Fibroblast of lung (primary cell): ENCODE measurements around the gene TMCO6. TPM values are rescaled to one million over a fixed set of nuclear protein-coding genes. Genes with fewer than 3 reads are reported as not detected.

Experiments
- DNase-seq, 2 donors: peaks; one replicate each; pipeline versions ENCODE4 v3.0.0 to v3.0.0-alpha.2; 2010; ENCODE audit warnings: low read depth in 2 of 2
- H2AFZ ChIP-seq: 2 replicates; pipeline ENCODE4 v1.5.1; 2012; ENCODE audit warnings: low read length, control low read depth, inconsistent platforms
- H3K27ac ChIP-seq: 2 replicates; pipeline ENCODE4 v1.5.1; 2011; ENCODE audit warnings: low read length, control low read depth; ENCODE audit not compliant: insufficient read depth
- H3K27me3 ChIP-seq: 2 replicates; pipeline ENCODE4 v1.5.1; 2011; ENCODE audit warnings: mild to moderate bottlenecking, low read length; ENCODE audit not compliant: control insufficient read depth, insufficient read depth
- H3K36me3 ChIP-seq: 2 replicates; pipeline ENCODE4 v1.5.1; 2011; ENCODE audit warnings: low read length; ENCODE audit not compliant: control insufficient read depth, insufficient read depth
- H3K4me1 ChIP-seq: 2 replicates; pipeline ENCODE4 v1.5.1; 2011; ENCODE audit warnings: low read length; ENCODE audit not compliant: control insufficient read depth, insufficient read depth; ENCODE audit errors: extremely low read depth
- H3K4me2 ChIP-seq: 2 replicates; pipeline ENCODE4 v1.5.1; 2011; ENCODE audit warnings: low read length, control low read depth; ENCODE audit not compliant: insufficient read depth; ENCODE audit errors: extremely low read depth
- H3K4me3 ChIP-seq, 4 experiments: fragments of 200-600 bp in 1 of 4; sonication (generic) in 1 of 4; replicated peaks in 1 of 4; 2 replicates each; pipeline ENCODE4 v1.5.1; 2011 to 2016; ENCODE audit warnings: low read length in 4 of 4, low read depth in 3 of 4, mild to moderate bottlenecking in 3 of 4, control low read depth in 2 of 4, inconsistent platforms in 1 of 4, mixed read lengths in 1 of 4; ENCODE audit not compliant: insufficient read depth in 1 of 4; ENCODE audit errors: control extremely low read depth in 1 of 4
- H3K79me2 ChIP-seq: 2 replicates; pipeline ENCODE4 v1.5.1; 2012; ENCODE audit warnings: mild to moderate bottlenecking, low read length, inconsistent platforms; ENCODE audit not compliant: control insufficient read depth, insufficient read depth
- H3K9ac ChIP-seq: 2 replicates; pipeline ENCODE4 v1.5.1; 2011; ENCODE audit warnings: mild to moderate bottlenecking, low read length, control low read depth; ENCODE audit not compliant: insufficient read depth
- H3K9me3 ChIP-seq: 2 replicates; pipeline ENCODE4 v1.5.1; 2012; ENCODE audit warnings: low read depth, low read length; ENCODE audit not compliant: control insufficient read depth, insufficient read depth
- H4K20me1 ChIP-seq: 2 replicates; pipeline ENCODE4 v1.5.1; 2011; ENCODE audit warnings: low read length; ENCODE audit not compliant: control insufficient read depth, insufficient read depth; ENCODE audit errors: extremely low read depth
- CTCF ChIP-seq, 2 donors: IDR thresholded peaks in 1 of 2; conservative IDR thresholded peaks in 1 of 2; 1 replicate in 1 of 2; 2 replicates in 1 of 2; pipeline ENCODE4 v1.5.1; 2011 to 2012; ENCODE audit warnings: low read length in 2 of 2, control low read depth in 1 of 2, inconsistent platforms in 1 of 2, low read depth in 1 of 2, mild to moderate bottlenecking in 1 of 2
- EZH2 ChIP-seq: IDR thresholded peaks from 2 replicates; pipeline ENCODE4 v1.5.1; 2012; ENCODE audit warnings: low read length, control low read depth, mild to moderate bottlenecking; ENCODE audit errors: missing control alignments
- polyA plus RNA-seq, 2 donors: library from polyadenylated mRNA; depleted of rRNA in 1 of 2; stranded (reverse) in 1 of 2; unstranded in 1 of 2; fragments of >200 nt; gene quantifications; 2 replicates each; pipeline ENCODE4 v1.2.1, GENCODE V29; 2011 to 2012; ENCODE audit warnings: missing spikeins in 1 of 2
- total RNA-seq: library from RNA; depleted of rRNA; stranded (reverse); fragments of >200 nt; gene quantifications from 2 replicates; pipeline ENCODE4 v1.2.1, GENCODE V29; 2014

The TMCO6 gene
- total and polyA plus RNA-seq, 2 donors (not counting 1 experiment from before 2014, with no cell fraction given) = 7.6 to 18.0 TPM

- TF ChIP-seq CTCF (conservative IDR thresholded peaks at IDR 0.05 in 1 of 2, IDR thresholded peaks at IDR 0.05 in 1 of 2; ENCODE audit: low read depth in 1 of 2, low read length in 2 of 2) = no peak
- no peak for TF ChIP-seq EZH2
- Histone ChIP-seq H3K36me3 (peaks cover 16% of the 10 kb centered on the region), H3K27ac (no peak overlapping the region), H2AFZ (no peak overlapping the region), H3K79me2 (no peaks in the 10 kb centered on the region), H3K4me1 (no peaks in the 10 kb centered on the region), H3K4me2 (no peak overlapping the region), H3K9me3 (no peaks in the 10 kb centered on the region), H3K9ac (no peak overlapping the region), H3K4me3 (no peak overlapping the region), H3K27me3 (no peaks in the 10 kb centered on the region), H4K20me1 (no peaks in the 10 kb centered on the region)
- DNase-seq = no peak
These were observed 39.7 kb downstream of the TMCO6 start for GRCh38 chr5:140678993-140679392.

- Histone ChIP-seq H3K9ac (peak overlapping the region; percentile 79), H3K79me2 (peaks cover 41% of the 10 kb centered on the region), H2AFZ (peak overlapping the region; percentile 90), H3K9me3 (no peaks in the 10 kb centered on the region), H3K27me3 (no peaks in the 10 kb centered on the region), H4K20me1 (no peaks in the 10 kb centered on the region), H3K4me1 (peaks cover 2% of the 10 kb centered on the region), H3K4me3 (peak overlapping the region; percentile 63 to 99 (median 84)), H3K27ac (peak overlapping the region; percentile 77), H3K36me3 (peaks cover 8% of the 10 kb centered on the region), H3K4me2 (peak overlapping the region; percentile 92)
- DNase-seq = no peak
- TF ChIP-seq EZH2 (no peak), CTCF (conservative IDR thresholded peaks at IDR 0.05 in 1 of 2, IDR thresholded peaks at IDR 0.05 in 1 of 2; ENCODE audit: low read depth in 1 of 2, low read length in 2 of 2) (no peak)
These were observed 51.2 kb downstream of the TMCO6 start for GRCh38 chr5:140690376-140690932.

GRCh38 chr5:140690941-140691924, 52.0 kb downstream of the TMCO6 start, which contains the start of the genes HARS1 and HARS2:
Gene HARS1, minus strand, starts transcription at chr5:140691370. Its CDS starts 66 bp downstream, at chr5:140691304.
Gene HARS2, plus strand, starts transcription at chr5:140691455. Its CDS starts 194 bp downstream, at chr5:140691649.
- peak within 1 kb of the TSS; percentile 79 for H3K9ac ChIP-seq
- no peaks in the 10 kb centered on the region for H3K9me3 ChIP-seq
- peaks cover 2% of the 10 kb centered on the region for H3K4me1 ChIP-seq
- H3K27me3 ChIP-seq = no peaks in the 10 kb centered on the region
- peak within 1 kb of the TSS; percentile 90 for H2AFZ ChIP-seq
- H3K4me3 ChIP-seq = peak within 1 kb of the TSS; percentile 63 to 99 (median 84)
- TF ChIP-seq CTCF (conservative IDR thresholded peaks at IDR 0.05 in 1 of 2, IDR thresholded peaks at IDR 0.05 in 1 of 2; ENCODE audit: low read depth in 1 of 2, low read length in 2 of 2) = no peak
- TF ChIP-seq EZH2 = no peak
- peaks cover 16% of the 10 kb centered on the region for H3K36me3 ChIP-seq
- no peaks in the 10 kb centered on the region for H4K20me1 ChIP-seq
- peak; percentile 94 to 96 for DNase-seq
- H3K4me2 ChIP-seq = peak within 1 kb of the TSS; percentile 95
- H3K79me2 ChIP-seq = peaks cover 41% of the 10 kb centered on the region
- H3K27ac ChIP-seq = peak within 1 kb of the TSS; percentile 77
